Effector CD4-positive, alpha-beta T cell (primary cell): ENCODE measurements around the gene HGS.

Experiments
- DNase-seq: peaks from one replicate; pipeline ENCODE4 v3.0.0-alpha.2; 2020
- total RNA-seq: gene quantifications from one replicate; lab custom pipeline; 2026; lab: John Stamatoyannopoulos, UW

The HGS gene, protein sequence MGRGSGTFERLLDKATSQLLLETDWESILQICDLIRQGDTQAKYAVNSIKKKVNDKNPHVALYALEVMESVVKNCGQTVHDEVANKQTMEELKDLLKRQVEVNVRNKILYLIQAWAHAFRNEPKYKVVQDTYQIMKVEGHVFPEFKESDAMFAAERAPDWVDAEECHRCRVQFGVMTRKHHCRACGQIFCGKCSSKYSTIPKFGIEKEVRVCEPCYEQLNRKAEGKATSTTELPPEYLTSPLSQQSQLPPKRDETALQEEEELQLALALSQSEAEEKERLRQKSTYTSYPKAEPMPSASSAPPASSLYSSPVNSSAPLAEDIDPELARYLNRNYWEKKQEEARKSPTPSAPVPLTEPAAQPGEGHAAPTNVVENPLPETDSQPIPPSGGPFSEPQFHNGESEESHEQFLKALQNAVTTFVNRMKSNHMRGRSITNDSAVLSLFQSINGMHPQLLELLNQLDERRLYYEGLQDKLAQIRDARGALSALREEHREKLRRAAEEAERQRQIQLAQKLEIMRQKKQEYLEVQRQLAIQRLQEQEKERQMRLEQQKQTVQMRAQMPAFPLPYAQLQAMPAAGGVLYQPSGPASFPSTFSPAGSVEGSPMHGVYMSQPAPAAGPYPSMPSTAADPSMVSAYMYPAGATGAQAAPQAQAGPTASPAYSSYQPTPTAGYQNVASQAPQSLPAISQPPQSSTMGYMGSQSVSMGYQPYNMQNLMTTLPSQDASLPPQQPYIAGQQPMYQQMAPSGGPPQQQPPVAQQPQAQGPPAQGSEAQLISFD
- total RNA-seq, result 135 reads per million, percentile 87 among the genes with 10 or more reads in this experiment

DNA sequence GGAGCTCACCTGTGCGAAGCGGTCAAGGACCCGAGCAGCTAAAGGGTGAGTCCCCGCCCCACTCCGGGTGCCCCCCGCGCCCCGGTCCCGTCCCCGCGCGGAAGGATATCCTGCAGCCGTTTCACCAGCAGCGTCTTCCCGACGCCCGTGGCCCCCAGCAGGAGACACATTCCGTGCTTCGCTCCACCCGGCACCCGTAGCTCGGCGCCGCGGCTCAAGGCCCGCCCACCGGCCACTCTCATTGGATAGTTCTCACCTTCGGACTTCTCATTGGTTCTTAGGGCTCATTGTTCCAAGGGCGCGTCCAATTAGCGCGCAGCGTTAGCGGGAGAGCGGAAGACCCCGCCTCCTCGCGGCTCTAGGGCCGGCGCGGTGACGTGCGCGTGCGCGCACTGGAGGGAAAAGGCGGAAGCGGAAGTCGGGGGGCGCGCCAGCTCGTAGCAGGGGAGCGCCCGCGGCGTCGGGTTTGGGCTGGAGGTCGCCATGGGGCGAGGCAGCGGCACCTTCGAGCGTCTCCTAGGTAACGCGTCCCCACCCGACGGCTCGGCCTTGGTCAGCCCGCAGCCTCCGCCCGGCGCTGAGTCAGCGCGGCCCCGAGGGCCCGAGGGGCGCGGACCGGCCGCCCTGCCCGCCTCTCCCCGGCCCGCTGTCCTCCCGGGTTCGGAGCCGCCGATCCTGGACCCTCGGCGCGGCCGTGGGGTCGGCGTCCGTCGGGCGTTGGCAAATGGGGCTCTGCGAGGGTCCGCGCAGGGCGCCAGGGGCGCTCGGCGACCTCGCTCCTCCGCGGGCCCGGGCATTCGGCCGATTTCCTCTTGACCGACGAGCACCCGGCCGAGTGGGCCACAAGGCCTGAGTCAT, at the start of gene HGS, which contains the start of gene ARL16:
Gene HGS (plus strand): TSS at position 428 of the 858 bp plus-strand sequence. CDS start 56 bp downstream, at position 484.
Gene ARL16 (minus strand): TSS at position 214 of the 858 bp plus-strand sequence. CDS start 44 bp downstream, at position 170.
- DNase-seq, result peak; percentile 95

DNA sequence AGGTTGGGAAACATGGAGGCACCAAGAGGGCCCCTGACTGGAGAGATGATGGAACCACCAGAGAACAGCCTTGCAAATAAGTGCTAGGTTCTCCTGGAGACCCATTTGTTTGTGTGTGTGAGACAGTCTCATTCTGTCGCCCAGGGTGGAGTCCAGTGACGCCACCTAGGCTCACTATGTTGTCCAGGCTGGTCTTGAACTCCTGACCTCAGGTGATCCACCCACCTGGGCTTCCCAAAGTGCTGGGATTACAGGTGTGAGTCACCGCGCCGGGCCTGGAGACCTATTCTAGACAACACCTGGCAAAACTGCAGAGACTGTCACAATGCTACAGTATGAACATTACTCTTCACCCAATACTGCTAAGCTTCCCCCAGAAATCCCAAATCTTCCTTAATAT, 48.4 kb upstream of the HGS start:
- DNase-seq, result no peak

DNA sequence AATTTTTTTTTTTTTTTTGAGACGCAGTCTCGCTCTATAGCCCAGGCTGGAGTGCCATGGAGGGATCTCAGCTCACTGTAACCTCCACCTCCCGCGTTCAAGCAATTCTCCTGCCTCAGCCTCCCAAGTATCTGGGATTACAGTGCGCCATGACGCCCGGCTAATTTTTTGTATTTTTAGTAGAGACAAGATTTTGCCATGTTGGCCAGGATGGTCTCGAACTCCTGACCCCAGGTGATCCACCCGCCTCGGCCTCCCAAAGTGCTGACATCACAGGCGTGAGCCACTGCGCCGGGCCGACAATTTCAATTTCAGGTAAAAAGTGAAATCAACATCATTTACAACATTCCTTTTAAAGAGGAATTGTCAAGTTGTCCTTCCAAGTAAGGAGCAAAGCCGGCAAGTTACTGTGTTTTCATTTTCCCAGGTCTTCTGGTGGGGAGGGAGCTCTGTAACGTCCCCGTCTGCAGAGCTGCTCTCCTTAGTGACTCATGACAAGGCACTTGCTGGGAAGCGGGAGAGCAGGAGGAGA, 47.8 kb upstream of the HGS start:
- DNase-seq, result no peak

DNA sequence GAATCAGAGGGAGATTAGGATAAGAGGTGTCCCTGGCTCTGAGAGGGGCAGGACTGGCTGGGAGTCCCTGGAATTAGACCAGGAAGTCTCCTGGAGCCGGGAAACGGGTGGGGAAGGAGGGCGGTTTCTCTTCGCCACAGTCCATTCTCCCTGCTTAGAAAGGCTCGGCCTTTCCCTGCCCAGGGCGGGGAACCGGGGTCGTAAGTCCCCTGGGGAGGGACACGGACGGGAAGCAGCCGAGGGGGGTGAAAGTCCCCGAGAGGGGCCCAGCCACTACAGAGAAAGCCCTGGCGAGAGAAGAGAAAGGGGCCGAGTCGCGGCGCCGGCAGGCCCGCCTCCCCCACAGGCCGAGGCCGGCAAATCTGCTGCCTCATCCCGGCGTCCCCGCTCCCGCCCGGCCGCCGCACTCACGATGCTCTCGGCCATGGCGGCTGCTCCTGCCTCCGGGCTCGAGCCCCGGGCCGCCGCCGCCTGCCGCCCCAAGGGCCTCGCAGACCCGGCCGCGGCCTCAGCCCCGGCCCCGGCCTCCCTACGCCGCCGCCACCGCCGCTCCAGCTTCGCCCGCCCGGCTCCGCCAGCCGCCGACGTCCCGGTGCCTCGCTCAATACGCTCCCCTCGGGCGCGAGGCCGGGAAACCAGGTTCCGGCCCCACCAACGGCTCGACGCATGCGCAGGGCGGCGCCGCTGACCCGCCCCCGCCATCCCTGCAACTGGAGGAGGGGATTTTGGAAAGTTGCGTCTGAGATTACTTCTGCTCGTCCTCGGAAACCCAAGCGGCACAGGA, 47.1 kb upstream of the HGS start, which contains the start of the genes NPLOC4 and TSPAN10:
Gene NPLOC4 (minus strand): TSS at position 608 of the 784 bp plus-strand sequence. CDS start 182 bp downstream, at position 426.
Gene TSPAN10 (plus strand): TSS at position 692 of the 784 bp plus-strand sequence. CDS start 5,217 bp downstream, outside the sequence.
- DNase-seq, result peak; percentile 69

DNA sequence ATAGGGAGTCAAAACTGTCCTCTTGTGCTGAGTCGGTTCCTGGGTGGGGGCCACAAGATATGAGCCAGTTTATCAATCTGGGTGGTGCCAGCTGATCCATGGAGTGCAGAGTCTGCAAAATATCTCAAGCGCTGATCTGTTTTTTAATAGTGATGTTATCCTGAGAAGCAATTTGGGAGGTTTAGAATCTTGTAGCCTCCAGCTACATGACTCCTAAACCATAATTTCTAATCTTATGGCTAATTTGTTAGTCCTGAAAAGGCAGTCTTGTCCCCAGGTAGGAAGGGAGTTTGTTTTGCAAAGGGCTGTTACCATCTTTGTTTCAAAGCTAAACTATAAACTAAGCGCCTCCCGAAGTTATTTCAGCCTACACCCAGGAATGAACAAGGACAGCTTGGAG, 45.1 kb upstream of the HGS start:
- DNase-seq, result no peak

DNA sequence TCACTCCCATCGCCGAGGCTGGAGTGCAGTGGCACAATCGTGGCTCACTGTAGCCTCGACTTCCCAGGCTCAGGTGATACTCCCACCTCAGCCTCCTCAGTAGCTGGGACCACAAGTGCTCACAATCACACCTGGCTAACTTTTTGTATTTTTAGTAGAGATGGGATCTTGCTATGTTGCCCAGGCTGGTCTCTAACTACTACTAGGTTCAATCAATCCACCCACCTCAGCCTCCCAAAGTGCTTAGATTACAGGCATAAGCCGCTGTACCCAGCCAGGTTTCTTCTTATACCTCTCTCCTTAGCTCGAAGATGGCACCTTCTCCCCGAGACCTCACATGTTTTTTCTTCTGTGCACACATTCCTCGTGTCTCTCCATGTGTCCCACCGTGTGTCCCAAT, 43.8 kb upstream of the HGS start:
- DNase-seq, result no peak

DNA sequence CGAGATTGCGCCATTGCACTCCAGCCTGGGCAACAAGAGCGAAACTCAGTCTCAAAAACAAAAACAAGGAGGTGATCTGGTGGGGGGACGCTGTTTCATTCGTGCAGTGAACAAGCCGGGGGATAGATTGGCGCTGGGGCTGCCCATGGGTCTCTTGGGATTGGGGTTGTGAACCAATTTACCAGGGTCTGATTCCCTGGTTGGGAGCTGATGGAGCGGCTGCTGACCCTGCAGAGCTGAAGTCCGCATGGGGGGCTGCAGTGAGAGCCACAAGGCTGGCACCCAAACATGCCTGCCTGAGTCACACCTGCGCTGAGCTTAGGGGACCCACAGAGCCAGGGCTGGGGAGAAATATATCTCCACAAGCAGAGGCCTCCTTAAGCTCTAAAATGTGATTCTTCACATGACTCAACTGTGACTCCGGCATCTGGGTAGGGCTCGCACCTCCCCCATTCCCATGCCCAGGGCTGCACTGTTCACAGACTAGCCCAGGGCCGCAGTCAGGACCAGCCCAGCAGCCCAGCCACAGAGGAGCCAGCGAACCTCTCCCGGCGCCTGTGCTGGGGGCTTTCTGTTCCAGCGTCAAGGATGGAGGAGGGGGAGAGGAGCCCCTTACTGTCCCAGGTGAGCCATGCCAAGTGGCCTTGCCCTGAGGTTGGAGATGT, 41.9 kb upstream of the HGS start:
- no peak for DNase-seq

DNA sequence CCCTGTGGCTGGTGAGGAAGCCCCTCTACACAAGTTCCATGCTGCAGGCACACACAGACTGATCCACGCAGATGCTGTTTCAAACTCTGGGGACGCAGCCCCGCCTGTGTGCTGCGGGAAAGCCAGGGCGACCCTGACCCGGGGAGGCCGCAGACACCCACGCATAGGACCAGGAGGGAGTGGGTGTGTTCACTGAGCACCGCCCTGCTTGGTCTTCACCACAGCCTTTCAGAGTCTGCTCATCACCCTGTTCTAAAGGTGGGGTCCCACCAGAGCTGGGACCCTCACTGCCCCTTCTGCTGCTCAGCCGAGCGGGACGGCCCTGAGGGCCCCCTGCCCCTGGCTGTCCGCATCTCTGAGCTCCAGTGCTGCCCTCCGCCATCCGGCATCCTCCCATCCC, 39.3 kb upstream of the HGS start:
- no peak for DNase-seq

DNA sequence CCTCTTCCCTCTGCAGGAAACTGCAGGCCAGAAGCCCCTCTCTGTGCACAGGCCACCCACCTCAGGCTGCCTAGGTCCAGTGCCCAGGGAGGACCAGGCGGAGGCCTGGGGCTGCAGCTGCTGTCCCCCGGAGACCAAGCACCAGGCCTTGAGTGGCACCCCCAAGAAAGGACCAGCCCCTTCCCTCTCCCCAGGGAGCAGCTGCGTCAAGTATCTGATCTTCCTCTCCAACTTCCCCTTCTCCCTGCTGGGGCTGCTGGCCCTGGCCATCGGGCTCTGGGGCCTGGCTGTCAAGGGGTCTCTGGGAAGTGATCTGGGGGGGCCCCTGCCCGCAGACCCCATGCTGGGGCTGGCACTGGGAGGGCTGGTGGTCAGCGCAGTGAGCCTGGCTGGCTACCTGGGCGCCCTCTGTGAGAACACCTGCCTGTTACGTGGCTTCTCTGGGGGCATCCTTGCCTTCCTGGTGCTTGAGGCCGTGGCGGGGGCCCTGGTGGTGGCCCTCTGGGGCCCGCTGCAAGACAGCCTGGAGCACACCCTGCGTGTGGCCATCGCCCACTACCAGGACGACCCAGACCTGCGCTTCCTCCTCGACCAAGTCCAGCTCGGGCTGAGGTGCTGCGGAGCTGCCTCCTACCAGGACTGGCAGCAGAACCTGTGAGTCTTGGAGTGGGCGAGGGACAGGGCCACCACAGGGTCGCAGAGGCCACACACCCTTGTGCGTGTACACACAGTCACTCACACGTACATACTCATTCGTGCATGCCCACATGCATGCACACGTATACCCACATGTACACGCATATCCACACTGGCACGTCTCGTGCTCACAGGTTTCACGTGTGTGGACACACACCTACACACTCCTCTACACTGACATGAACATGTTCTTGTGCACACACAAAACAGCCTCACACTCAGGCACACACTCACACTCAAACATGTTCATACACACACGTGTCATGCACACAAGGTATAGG, 38.5 kb upstream of the HGS start:
- no peak for DNase-seq

DNA sequence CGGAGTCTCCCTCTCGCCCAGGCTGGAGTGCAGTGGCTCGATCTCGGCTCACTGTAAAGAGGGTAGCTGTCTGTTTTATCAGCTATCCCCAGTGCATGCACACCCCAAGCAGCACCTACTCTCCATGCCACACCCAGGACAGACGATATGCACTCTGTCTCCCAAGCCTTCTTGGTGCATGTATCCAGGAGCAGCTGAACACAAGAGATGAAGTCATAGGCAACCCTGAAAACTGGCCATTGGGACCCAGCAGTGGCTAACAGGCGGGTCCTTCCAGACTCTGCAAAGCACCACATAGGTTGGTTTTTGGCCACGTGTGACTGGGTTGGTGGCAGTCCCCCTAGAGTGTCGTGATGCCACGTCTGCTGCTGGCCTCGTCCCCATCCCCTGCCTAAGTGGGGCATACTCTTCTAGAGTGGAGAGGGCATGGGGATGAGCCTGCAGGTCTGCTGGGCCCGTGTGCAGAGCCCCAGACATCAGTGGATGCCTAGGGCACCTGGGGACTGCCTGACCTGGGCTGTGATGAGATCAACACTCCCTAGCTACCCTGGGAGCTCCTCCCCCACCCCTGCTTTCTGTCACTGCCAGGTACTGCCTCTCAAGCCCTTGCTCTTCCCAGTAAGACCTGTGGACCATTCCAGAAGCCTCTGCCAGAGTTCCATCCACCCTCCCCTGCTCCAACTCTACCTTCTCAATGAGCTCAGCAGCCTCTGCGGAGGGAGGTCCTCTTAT, 36.8 kb upstream of the HGS start:
- no peak for DNase-seq

DNA sequence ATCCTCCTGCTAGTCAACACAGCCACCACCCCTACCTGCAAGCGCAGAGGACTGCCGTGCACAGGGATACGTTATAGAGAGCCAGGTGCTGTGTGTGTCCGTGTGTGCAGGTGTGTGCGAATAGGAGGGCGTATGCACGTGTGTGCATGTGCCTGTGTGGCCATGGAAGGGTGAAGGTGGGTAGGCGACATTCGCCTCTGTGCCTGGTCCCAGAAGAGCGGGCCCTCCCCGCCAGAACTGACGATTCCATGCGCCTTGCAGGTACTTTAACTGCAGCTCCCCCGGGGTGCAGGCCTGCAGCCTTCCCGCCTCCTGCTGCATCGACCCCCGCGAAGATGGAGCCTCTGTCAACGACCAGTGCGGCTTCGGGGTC, 36.2 kb upstream of the HGS start:
- no peak for DNase-seq

DNA sequence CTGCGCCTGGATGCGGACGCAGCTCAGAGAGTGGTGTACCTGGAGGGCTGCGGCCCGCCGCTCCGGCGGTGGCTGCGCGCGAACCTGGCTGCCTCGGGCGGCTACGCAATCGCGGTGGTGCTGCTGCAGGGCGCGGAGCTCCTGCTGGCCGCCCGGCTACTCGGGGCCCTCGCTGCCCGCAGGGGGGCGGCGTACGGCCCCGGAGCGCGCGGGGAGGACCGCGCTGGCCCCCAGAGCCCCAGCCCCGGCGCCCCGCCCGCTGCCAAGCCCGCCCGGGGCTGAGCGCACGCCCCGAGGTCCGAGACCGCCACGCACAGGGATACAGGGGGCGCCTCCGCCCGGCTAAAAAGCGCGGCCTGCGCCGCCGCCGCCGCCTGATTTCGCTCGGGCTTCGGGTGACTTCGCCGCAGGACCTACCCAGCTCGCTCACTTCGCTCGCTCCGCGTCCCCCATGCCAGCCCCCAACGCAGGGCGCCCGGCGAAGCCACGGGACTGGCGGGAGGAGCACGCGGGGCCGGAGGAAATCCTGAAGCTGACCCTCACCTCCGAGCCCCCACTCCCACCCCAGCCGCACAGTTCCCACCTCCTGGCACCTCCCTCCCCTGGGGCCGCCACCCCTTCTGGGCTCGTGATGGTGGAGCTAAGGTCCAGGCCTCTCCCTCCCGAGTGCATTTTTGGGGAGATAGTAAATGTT, 35.7 kb upstream of the HGS start:
- no peak for DNase-seq

DNA sequence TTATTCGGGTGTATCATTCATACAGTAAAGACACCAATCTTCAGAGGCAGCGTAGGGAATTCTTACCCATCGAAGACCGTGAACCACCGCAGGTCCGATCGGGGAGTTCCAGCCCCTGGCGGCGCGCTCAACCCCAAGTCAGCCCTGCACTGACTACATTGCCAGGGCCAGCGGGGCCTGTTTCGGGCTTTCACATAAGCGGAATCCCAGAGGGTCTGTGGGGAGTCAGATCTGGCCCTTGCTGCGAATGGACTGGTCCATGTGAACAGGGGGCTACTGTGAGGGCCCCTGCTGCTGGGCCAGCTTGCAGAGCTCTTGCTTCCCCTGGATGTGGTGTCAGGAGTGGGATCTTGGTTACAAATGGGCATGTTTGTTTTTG, 35.1 kb upstream of the HGS start:
- no peak for DNase-seq

DNA sequence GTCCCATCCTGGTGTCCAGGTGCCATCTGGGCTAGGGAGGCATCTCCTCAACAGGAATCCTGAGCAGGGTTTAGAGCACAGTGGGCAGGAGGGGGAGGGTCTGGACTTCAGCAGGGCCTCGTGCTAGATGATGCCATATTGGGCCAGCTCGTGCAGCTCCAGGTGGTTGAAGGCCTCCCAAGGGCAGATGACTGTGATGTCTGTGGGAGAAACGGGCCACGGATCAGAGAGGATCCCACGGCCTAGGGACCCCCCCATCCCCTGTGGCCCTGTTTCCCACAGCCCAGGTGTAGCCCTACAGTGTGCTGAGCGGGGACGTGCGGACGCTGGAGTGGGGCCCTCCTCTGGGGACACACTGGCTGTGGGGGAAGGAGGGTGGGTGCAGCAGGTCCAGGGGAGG, 32.9 kb upstream of the HGS start:
- DNase-seq, result no peak

DNA sequence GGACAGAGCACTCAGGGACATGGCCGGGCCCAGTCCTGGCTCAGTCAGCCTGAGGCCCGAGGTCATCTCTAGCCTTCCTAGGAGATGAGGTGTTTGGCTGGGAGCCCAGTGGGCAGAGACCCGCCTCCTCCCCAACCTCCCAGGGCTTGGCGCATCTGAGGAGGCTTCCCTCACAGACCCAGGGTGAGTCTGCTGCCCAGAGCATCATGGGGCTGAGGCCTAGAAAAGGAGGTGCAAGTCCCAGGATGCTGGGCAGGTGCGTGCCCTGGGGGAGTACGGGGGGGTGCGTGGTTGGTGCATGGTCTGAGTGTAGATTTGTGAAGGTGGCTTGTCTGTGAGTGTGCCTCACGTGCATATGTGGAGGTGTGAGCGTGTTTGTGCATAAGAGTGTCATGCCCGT, 32.1 kb upstream of the HGS start:
- DNase-seq, result no peak

DNA sequence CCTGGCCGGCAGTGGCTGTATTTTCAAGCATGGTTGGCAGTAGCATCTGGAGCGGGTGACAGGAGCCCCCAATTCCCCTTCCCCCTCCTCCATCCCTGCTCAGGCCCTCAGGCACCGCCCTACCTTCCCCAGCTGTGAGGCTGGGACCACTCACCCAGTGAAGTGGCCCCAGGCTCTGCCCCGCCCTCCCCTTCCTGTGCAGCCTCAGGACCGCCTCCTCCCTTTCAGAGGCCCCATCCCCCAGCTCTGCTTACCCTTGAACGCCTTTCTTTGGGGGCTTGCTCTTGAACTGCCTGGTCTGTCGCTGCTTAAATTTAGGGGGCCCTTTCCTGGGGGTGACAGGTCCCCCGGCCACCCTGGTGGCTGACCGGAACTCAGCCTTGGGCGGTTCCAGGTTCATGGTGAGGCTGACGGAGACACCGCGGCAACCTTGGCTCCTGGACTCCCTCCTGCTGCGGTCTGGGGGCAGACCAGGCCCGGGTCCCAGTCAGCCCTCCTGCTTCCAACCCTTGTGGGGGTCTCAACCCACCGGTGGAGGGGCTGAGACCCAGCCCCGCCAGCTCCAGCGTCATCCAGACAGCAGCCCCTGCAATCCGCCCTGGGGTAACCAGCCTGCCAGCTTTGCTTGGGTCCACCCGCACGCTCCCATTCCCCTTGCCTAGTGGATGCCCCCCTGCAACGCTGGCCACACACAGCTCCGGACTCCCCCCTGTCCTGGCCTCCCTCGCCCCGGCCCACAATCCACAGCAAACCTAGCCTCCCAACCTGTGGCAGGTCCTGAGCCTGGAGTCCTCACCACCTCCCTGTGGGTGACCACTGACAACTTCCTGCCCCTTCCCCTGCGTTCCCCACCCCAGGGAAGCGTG, 30.7 kb upstream of the HGS start:
- no peak for DNase-seq

DNA sequence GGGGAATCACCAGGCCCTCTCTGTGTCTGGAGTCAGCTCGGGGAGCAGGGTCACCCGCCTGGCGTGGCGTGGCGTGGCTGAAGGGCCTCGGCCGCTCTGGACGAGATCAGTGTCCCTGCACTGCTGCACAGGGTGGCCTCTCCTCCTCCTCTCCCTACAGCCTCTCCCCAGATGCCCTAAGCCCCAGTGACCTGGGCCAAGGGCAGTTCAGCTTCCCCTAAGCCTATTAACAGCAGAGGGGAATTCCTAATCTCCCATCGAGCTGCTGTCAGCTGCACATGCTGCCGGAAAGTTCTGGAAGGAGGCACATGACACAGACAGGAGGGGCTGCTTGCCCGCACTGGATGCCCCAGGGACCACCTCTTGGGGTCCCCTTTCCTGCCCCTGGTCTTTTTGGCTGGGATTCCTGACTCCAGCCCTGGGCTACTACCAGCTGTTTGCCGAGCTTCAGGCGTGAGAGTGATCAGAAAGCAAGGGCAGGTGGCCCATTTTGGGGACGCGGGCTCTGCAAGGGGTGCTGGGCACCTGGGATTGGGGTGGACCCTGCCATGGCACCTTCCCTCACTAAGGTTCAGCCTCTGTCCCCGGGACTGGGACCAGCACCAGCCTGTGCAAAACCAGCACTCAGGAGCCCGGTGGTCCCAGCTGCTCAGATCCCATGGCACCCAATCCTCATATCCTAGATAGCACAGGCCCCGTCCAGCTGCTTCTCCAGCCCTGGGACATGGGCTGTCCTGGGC, 28.3 kb upstream of the HGS start:
- DNase-seq, result no peak
